H9 (cell line): ENCODE data around the gene MYADM. TPM values are rescaled to one million over a fixed set of nuclear protein-coding genes. Genes with fewer than 3 reads are reported as not detected.
A peak's percentile ranks its signal among the peaks of the same experiment; 100 is the strongest.

ENCODE experiments used
- DNase-seq: peaks from one replicate; pipeline ENCODE4 v3.0.0-alpha.2; 2017
- H2AFZ ChIP-seq: one replicate; pipeline ENCODE4 v1.6.1; 2013; ENCODE audit warnings: mild to moderate bottlenecking, low read length, control low read depth, moderate library complexity
- H2AK5ac ChIP-seq: 2 replicates; pipeline ENCODE4 v1.6.1; 2013; ENCODE audit warnings: low read length, control low read depth, mixed read lengths; ENCODE audit not compliant: insufficient read length
- H2BK120ac ChIP-seq: one replicate; pipeline ENCODE4 v1.6.1; 2013; ENCODE audit warnings: low read depth, mild to moderate bottlenecking, low read length, control low read depth, inconsistent platforms; ENCODE audit not compliant: poor library complexity, severe bottlenecking
- H2BK12ac ChIP-seq: 2 replicates; pipeline ENCODE4 v1.6.1; 2013; ENCODE audit warnings: low read length, control low read depth, mixed read lengths, low read depth; ENCODE audit not compliant: insufficient read length
- H2BK15ac ChIP-seq: 2 replicates; pipeline ENCODE4 v1.6.1; 2013; ENCODE audit warnings: low read depth, low read length, control low read depth
- H2BK20ac ChIP-seq: one replicate; pipeline ENCODE4 v1.6.1; 2013; ENCODE audit warnings: low read depth, mild to moderate bottlenecking, low read length, control low read depth, inconsistent platforms; ENCODE audit not compliant: poor library complexity, severe bottlenecking
- H2BK5ac ChIP-seq: 2 replicates; pipeline ENCODE4 v1.6.1; 2013; ENCODE audit warnings: low read length, control low read depth, mixed read lengths; ENCODE audit not compliant: insufficient read length
- H3K14ac ChIP-seq: 2 replicates; pipeline ENCODE4 v1.6.1; 2013; ENCODE audit warnings: low read length, control low read depth; ENCODE audit not compliant: insufficient read depth
- H3K18ac ChIP-seq: 2 replicates; pipeline ENCODE4 v1.6.1; 2013; ENCODE audit warnings: low read depth, mild to moderate bottlenecking, mixed read lengths, low read length, control low read depth; ENCODE audit not compliant: insufficient read length
- H3K23ac ChIP-seq: 2 replicates; pipeline ENCODE4 v1.6.1; 2013; ENCODE audit warnings: low read length, control low read depth, mixed read lengths, low read depth; ENCODE audit not compliant: insufficient read length
- H3K23me2 ChIP-seq: 2 replicates; pipeline ENCODE4 v1.6.1; 2013; ENCODE audit warnings: low read depth, mild to moderate bottlenecking, mixed read lengths, low read length, control low read depth; ENCODE audit not compliant: insufficient read length, poor library complexity, severe bottlenecking
- H3K27ac ChIP-seq: 2 replicates; pipeline ENCODE4 v1.5.1; 2013; ENCODE audit warnings: low read length, control low read depth, mixed read lengths, low read depth; ENCODE audit not compliant: insufficient read length
- H3K27me3 ChIP-seq: 2 replicates; pipeline ENCODE4 v1.6.1; 2013; ENCODE audit warnings: low read length, control low read depth, inconsistent platforms; ENCODE audit not compliant: insufficient read depth
- H3K4ac ChIP-seq: 2 replicates; pipeline ENCODE4 v1.6.1; 2013; ENCODE audit warnings: low read depth, mild to moderate bottlenecking, control low read depth, inconsistent platforms, low read length, moderate library complexity
- H3K4me1 ChIP-seq: 2 replicates; pipeline ENCODE4 v1.6.1; 2013; ENCODE audit warnings: low read length, control low read depth, inconsistent platforms; ENCODE audit not compliant: insufficient read depth
- H3K4me2 ChIP-seq: 2 replicates; pipeline ENCODE4 v1.6.1; 2013; ENCODE audit warnings: low read length, control low read depth, mixed read lengths; ENCODE audit not compliant: insufficient read length, insufficient read depth
- H3K56ac ChIP-seq: 2 replicates; pipeline ENCODE4 v1.6.1; 2013; ENCODE audit warnings: low read depth, mild to moderate bottlenecking, mixed read lengths, low read length, control low read depth; ENCODE audit not compliant: insufficient read length
- H3K79me1 ChIP-seq: 2 replicates; pipeline ENCODE4 v1.6.1; 2013; ENCODE audit warnings: low read depth, mild to moderate bottlenecking, moderate library complexity, low read length, control low read depth, inconsistent platforms; ENCODE audit not compliant: insufficient read depth, poor library complexity, severe bottlenecking
- H3K79me2 ChIP-seq: 2 replicates; pipeline ENCODE4 v1.6.1; 2013; ENCODE audit warnings: low read length, control low read depth, inconsistent platforms; ENCODE audit not compliant: insufficient read depth
- H3K9ac ChIP-seq: 2 replicates; pipeline ENCODE4 v1.6.1; 2013; ENCODE audit warnings: low read length, control low read depth, mixed read lengths; ENCODE audit not compliant: insufficient read length; ENCODE audit errors: extremely low read depth
- H3K9me3 ChIP-seq: one replicate; pipeline ENCODE4 v1.6.1; 2013; ENCODE audit warnings: low read depth, low read length, inconsistent platforms; ENCODE audit not compliant: control insufficient read depth
- H3T11ph ChIP-seq: one replicate; pipeline ENCODE4 v1.6.1; 2013; ENCODE audit warnings: mild to moderate bottlenecking, low read length, control low read depth, inconsistent platforms
- H4K20me1 ChIP-seq: one replicate; pipeline ENCODE4 v1.6.1; 2013; ENCODE audit not compliant: control insufficient read depth, insufficient read length, insufficient read depth
- H4K5ac ChIP-seq: 2 replicates; pipeline ENCODE4 v1.6.1; 2013; ENCODE audit warnings: low read depth, mild to moderate bottlenecking, mixed read lengths, low read length, control low read depth; ENCODE audit not compliant: insufficient read length
- H4K8ac ChIP-seq: replicated peaks from 2 replicates; pipeline ENCODE4 v1.6.1; 2013; ENCODE audit warnings: low read length, control low read depth, mixed read lengths, low read depth; ENCODE audit not compliant: insufficient read length
- H4K91ac ChIP-seq: 2 replicates; pipeline ENCODE4 v1.6.1; 2013; ENCODE audit warnings: low read depth, mild to moderate bottlenecking, moderate library complexity, mixed read lengths, low read length, control low read depth; ENCODE audit not compliant: insufficient read length
- H3K27ac Mint-ChIP-seq, 3 experiments: 2 replicates in 2 of 3; 3 replicates in 1 of 3; pipeline ENCODE4 v1.8.0; 2020 to 2021; ENCODE audit warnings: mixed read lengths in 3 of 3, mild to moderate bottlenecking in 1 of 3, moderate library complexity in 1 of 3
- H3K27me3 Mint-ChIP-seq: 2 replicates; pipeline ENCODE4 v1.8.0; 2021; ENCODE audit warnings: low read depth, mild to moderate bottlenecking, moderate library complexity, mixed read lengths
- H3K36me3 Mint-ChIP-seq, 3 experiments: 2 replicates in 2 of 3; 3 replicates in 1 of 3; pipeline ENCODE4 v1.8.0; 2020 to 2021; ENCODE audit warnings: low read depth in 3 of 3, mixed read lengths in 3 of 3; ENCODE audit not compliant: insufficient read depth in 1 of 3
- H3K4me1 Mint-ChIP-seq, 2 experiments: 2 replicates each; pipeline ENCODE4 v1.8.0; 2020; ENCODE audit warnings: mixed read lengths in 2 of 2
- H3K4me3 Mint-ChIP-seq, 2 experiments: 2 replicates in 1 of 2; 3 replicates in 1 of 2; pipeline ENCODE4 v1.8.0; 2020 to 2021; ENCODE audit warnings: mild to moderate bottlenecking in 2 of 2, mixed read lengths in 2 of 2, moderate library complexity in 1 of 2
- H3K9me3 Mint-ChIP-seq, 2 experiments: 2 replicates in 1 of 2; 3 replicates in 1 of 2; pipeline ENCODE4 v1.8.0; 2020; ENCODE audit warnings: mild to moderate bottlenecking in 2 of 2, mixed read lengths in 2 of 2, moderate library complexity in 1 of 2
- CTCF ChIP-seq: fragments of 200-600 bp; sonication (generic); conservative IDR thresholded peaks from 3 replicates; pipeline ENCODE4 v1.8.0; 2021; ENCODE audit warnings: antibody characterized with exemption, mild to moderate bottlenecking
- whole genome bisulfite sequencing: extraction: QIAGEN DNeasy Blood & Tissue Kit; methylation state at CpG from one replicate; pipeline ENCODE4 v1.1.7; 2013; ENCODE audit warnings: missing lambda C conversion rate, low lambda C conversion rate, mixed read lengths; ENCODE audit not compliant: insufficient read length; ENCODE audit errors: extremely low coverage; 5-methylcytosine and 5-hydroxymethylcytosine counted together
- total RNA-seq: library from RNA; stranded (reverse); gene quantifications from 2 replicates; pipeline ENCODE4 v1.2.1, GENCODE V29; 2021

The MYADM gene
- total RNA-seq, 1 experiment from 2014 or later, result 116 TPM

DNA sequence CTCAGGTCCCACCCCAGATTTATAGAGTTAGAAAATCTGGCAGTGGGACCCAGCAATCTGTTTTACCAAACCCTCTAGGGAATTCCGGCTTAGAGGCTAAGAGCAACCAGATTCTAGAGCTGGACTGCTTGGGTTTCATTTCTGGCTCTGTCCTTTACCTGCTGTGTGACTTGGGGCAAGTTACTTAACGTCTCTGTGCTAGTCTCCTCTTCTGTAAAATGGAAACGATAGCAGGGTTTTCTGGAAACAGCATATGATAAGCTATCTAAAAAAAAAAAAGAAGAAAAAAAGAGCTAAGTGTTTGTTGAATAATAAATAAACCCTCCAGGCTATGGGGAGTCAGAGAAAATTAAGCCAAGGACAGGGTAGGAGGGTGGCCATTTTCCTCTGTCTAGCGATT lies 29.8 kb downstream of the MYADM start:
- Histone ChIP-seq H3K27me3 (no peaks in the 10 kb centered on the region), H2AK5ac (no peak overlapping the region), H3K79me2 (no peaks in the 10 kb centered on the region), H2BK12ac (no peak overlapping the region), H4K8ac (no peak overlapping the region), H3K4ac (no peak overlapping the region), H2BK5ac (no peak overlapping the region), H3K9ac (no peak overlapping the region), H3K23ac (no peak overlapping the region), H4K91ac (no peak overlapping the region), H3T11ph (no peak overlapping the region), H4K20me1 (no peaks in the 10 kb centered on the region), H3K27ac (no peak overlapping the region), H2BK15ac (no peak overlapping the region), H3K79me1 (no peaks in the 10 kb centered on the region), H3K56ac (no peak overlapping the region), H2BK20ac (no peak overlapping the region), H3K9me3 (no peaks in the 10 kb centered on the region), H2BK120ac (no peak overlapping the region), H3K18ac (no peak overlapping the region), H3K4me1 (0 out of 2 replicates have a peak, but pooled peaks cover 3% of the 10 kb centered on the region), H2AFZ (no peak overlapping the region), H3K23me2 (peaks cover 6% of the 10 kb centered on the region), H4K5ac (no peak overlapping the region), H3K4me2 (peak overlapping the region; percentile 65), H3K14ac (no peak overlapping the region)
- TF ChIP-seq CTCF, result no peak
- WGBS, result no CpG with 5 or more reads among the region's 4 CpGs
- H3K9me3 Mint-ChIP-seq, result no peaks in the 10 kb centered on the region; a peak in 1 of 5 replicates
- no peak for DNase-seq
- H3K27me3 Mint-ChIP-seq, result peaks cover 10% of the 10 kb centered on the region
- peaks cover 32 to 50% of the 10 kb centered on the region in 2 experiments for H3K4me1 Mint-ChIP-seq
- peak overlapping the region in 1 of 2 experiments; percentile 84; a peak in 2 of 5 replicates for H3K4me3 Mint-ChIP-seq
- H3K27ac Mint-ChIP-seq, result no peak overlapping the region
- H3K36me3 Mint-ChIP-seq, result peaks cover 10 to 15% (median 14%) of the 10 kb centered on the region in 3 experiments; a peak in 5 of 7 replicates
